Bronchial epithelial cell (primary cell): ENCODE results near the gene TRPV5. TPM values are rescaled to one million over a fixed set of nuclear protein-coding genes. Genes with fewer than 3 reads are reported as not detected.

Experiments
- DNase-seq: peaks from one replicate; pipeline ENCODE4 v3.0.0-alpha.2; 2010; ENCODE audit warnings: low read depth
- FAIRE-seq: peaks from 2 replicates; lab custom pipeline; 2011; peaks lifted over from hg19 to GRCh38; lab: Jason Lieb, UNC
- H3K27me3 ChIP-seq: 2 replicates; pipeline ENCODE4 v1.5.1; 2011; ENCODE audit warnings: low read length; ENCODE audit not compliant: control insufficient read depth, insufficient read depth
- H3K36me3 ChIP-seq: 2 replicates; pipeline ENCODE4 v1.5.1; 2011; ENCODE audit warnings: low read length; ENCODE audit not compliant: control insufficient read depth, insufficient read depth
- H3K4me3 ChIP-seq: 2 replicates; pipeline ENCODE4 v1.5.1; 2011; ENCODE audit warnings: mild to moderate bottlenecking, low read depth, low read length, control low read depth
- total RNA-seq: library from RNA; depleted of rRNA; stranded (reverse); fragments of >200 nt; gene quantifications from 2 replicates; pipeline ENCODE4 v1.2.1, GENCODE V29; 2014
- TF ChIP-seq, protein P1 (sequence below): IDR thresholded peaks from 2 replicates; pipeline ENCODE4 v1.5.1; 2011; ENCODE audit warnings: mild to moderate bottlenecking, moderate library complexity, low read length, control low read depth, inconsistent platforms; ENCODE audit not compliant: insufficient read depth, severe bottlenecking

TRPV5 gene
- total RNA-seq, 1 donor from 2014 or later, result not detected

DNA sequence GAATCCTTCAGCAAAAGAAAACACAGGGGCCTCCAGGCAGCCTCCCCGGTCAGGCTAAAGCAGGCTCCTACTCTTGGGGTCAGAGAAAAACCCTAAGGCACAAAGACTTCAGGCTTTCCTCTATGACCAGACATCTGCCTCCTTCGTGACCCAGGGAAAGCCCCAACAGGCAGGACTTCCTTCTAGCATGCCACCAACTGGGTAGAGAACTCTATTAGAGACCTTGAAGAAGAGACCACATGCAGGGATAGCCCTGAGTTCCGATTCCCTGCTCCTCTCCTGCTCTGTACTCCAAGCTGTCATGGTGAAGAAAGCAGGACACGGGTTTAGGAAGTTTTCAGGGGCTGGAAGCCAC is 49.3 kb downstream of the TRPV5 start:
- Histone ChIP-seq H3K27me3 (peaks cover 10% of the 10 kb centered on the region), H3K4me3 (no peak overlapping the region), H3K36me3 (no peaks in the 10 kb centered on the region)
- DNase-seq (no peak), FAIRE-seq (no peak)
- TF ChIP-seq, protein P1, sequence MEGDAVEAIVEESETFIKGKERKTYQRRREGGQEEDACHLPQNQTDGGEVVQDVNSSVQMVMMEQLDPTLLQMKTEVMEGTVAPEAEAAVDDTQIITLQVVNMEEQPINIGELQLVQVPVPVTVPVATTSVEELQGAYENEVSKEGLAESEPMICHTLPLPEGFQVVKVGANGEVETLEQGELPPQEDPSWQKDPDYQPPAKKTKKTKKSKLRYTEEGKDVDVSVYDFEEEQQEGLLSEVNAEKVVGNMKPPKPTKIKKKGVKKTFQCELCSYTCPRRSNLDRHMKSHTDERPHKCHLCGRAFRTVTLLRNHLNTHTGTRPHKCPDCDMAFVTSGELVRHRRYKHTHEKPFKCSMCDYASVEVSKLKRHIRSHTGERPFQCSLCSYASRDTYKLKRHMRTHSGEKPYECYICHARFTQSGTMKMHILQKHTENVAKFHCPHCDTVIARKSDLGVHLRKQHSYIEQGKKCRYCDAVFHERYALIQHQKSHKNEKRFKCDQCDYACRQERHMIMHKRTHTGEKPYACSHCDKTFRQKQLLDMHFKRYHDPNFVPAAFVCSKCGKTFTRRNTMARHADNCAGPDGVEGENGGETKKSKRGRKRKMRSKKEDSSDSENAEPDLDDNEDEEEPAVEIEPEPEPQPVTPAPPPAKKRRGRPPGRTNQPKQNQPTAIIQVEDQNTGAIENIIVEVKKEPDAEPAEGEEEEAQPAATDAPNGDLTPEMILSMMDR, result no peak

DNA sequence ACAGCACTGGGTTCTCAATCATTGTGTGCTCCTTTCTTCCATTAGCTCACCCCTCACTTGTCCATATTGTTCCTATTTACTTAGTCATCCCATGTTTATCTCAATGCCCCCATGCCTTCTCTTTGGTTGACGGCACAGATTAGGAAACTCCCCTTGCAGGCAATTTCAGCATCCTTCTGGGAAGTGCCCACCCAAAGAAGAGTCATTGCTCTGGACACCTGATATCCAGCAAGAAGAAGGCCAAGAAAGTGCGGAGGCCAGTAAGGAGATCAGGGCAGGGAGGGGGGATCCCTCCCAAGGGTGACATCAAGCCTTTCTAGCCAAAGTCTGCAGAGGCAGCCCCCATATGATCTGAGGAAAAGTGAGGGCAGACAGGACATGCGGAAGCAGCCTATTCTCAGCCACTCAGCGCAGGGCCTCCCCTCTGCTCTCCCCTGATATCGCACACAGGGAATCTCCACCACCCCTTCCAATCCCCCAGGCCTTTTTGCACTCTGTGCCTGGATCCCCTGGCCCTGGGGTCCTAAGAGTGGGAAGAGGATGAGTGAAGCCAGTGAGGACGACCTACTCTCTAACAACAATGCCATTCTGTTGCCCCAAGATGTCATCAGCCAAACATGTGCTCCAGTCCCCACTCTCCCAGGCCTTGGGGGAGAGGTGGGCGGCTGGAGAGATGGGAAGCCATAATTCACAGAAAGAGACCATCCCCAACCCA is 49.8 kb downstream of the TRPV5 start:
- no peaks in the 10 kb centered on the region for H3K36me3 ChIP-seq
- H3K27me3 ChIP-seq, result peaks cover 10% of the 10 kb centered on the region
- FAIRE-seq (no peak), DNase-seq (no peak)
- H3K4me3 ChIP-seq, result no peak overlapping the region
- TF ChIP-seq, protein P1, result no peak

DNA sequence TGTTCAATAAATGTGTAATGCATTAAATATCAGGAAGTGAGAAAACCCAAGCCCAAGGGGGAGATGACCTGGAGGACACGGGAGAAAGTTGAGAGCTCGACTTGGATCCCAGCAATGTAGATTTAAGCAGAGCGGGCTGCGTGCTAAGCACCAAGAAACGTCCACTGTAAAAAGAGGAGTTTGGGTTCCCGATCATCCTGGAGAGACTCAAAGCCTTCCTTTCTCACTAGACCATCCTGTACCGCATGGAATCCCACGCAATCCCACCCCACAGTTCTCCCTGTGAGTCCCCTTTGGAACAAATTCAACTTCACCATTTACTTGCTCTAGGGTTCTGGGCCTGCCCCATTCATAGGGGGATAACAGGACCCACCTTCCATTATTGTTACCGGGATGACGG is 50.4 kb downstream of the TRPV5 start:
- DNase-seq (no peak), FAIRE-seq (no peak)
- TF ChIP-seq, protein P1, result no peak
- peaks cover 10% of the 10 kb centered on the region for H3K27me3 ChIP-seq
- no peak overlapping the region for H3K4me3 ChIP-seq
- H3K36me3 ChIP-seq, result no peaks in the 10 kb centered on the region

DNA sequence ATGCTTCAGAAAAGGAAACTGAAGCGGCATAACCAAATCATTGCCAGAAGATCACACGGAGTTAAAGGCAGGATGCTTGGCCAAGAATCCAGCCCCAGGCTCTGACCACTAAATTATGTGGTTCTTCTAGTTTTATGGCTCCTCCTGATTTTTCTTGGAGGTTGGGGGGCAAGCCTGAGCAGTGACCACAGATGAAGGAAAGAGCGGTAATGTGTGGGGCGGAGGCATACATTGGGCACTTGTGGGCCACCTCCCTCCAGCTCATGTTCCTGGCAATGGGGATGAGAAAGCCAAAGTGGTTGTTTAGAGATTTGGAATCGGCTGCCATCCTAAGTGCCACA is 51.2 kb downstream of the TRPV5 start:
- no peak for FAIRE-seq
- TF ChIP-seq, protein P1, result no peak
- H3K36me3 ChIP-seq, result no peaks in the 10 kb centered on the region
- no peak overlapping the region for H3K4me3 ChIP-seq
- peaks cover 10% of the 10 kb centered on the region for H3K27me3 ChIP-seq
- no peak for DNase-seq

DNA sequence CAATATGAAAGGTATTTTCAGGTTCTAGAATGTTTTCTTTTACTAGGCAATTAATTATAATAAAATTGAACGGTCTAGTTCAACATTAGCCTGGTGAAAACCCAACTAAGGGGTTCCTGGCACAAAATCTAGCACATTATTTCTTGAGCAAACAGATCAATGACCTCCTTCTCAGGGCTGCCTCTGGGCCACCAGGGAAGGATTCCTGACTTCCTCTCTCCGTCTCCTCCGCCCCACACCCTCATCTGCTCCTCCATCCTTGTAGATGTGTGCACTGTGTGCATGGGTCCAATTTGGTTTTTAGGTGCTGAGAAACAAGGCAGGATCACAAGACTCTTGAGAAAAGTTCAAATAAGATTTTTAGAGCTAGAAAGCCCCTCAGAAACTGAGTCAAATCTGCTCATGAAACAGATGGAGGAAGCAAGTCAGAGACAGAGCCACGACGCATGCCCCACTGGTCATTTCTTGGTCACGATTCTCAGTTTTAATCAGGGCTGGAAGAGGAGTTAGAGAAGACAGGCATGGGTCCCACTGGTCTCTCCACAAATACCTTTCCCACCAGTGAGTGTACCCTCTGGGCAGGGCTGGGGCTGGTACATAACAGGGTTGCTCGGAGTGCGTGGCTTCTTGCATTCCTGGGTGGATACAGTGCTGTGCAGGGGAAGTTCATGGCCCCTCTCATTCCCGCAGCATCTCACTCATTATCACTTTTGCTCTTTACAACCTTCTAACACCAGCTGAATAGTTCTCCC is 51.8 kb downstream of the TRPV5 start:
- TF ChIP-seq, protein P1, result no peak
- no peak for FAIRE-seq
- Histone ChIP-seq H3K27me3 (peaks cover 10% of the 10 kb centered on the region), H3K36me3 (no peaks in the 10 kb centered on the region), H3K4me3 (no peak overlapping the region)
- DNase-seq, result no peak
